H1 (cell line): Measurements from ENCODE around the gene AMN1. TPM values are rescaled to one million over a fixed set of nuclear protein-coding genes. Genes with fewer than 3 reads are reported as not detected.

Source experiments
- BACH1 ChIP-seq: IDR thresholded peaks from 2 replicates; pipeline ENCODE4 v1.6.1; 2012; ENCODE audit warnings: low read length, improper control_type of control experiment
- CHD2 ChIP-seq: IDR thresholded peaks from 2 replicates; pipeline ENCODE4 v1.6.1; 2012; ENCODE audit warnings: low read length, improper control_type of control experiment
- polyA plus RNA-seq, 7 experiments: library from polyadenylated mRNA; depleted of rRNA in 3 of 7; stranded (reverse) in 5 of 7; unstranded in 2 of 7; fragments of >200 nt in 5 of 7; fragments of 200-250 nt in 2 of 7; gene quantifications; 1 replicate in 5 of 7; 2 replicates in 1 of 7; 4 replicates in 1 of 7; pipeline versions ENCODE4 v1.2.1 to v1.2.3, GENCODE V29; 2011 to 2013; ENCODE audit warnings: missing spikeins in 2 of 7, mixed read lengths in 2 of 7
- total RNA-seq: library from RNA; stranded (reverse); fragmentation: NEBNext Ultra II Directional; extraction: Animal tissue kit (Norgen Biotek cat#: 25700); gene quantifications from 2 replicates; pipeline ENCODE4 v1.2.1, GENCODE V29; 2021

The AMN1 gene
- total and polyA plus RNA-seq, 2 of the 8 experiments (the other 6 are each of a cell fraction or from before 2014, with no cell fraction given), result 7.5 to 13.8 TPM

DNA sequence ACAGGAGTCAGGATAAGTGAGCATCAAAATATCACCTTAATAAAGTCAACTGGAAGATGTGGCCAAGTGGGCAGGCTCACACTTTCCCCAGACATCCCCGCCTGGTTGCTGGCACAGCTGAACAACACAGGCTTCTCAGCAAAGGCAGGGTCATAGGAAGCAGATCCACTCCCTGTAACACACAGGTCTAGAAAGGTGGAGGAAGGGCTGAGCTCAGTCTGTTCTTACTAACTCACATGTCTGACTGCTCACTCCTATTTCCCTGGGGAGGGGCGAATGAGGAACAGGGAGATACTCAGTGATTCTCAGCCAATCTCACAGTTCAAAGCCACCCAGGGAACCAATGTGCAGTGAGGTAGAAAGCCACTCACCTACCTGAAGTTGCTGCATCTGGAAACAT, 45.0 kb upstream of the AMN1 start (continued):
- TF ChIP-seq BACH1 (no peak), CHD2 (no peak)
